NCI-H1930 (cell line): ENCODE measurements around the gene TSPAN32.

ENCODE experiments used
- DNase-seq, 2 experiments: peaks; one replicate each; lab custom pipeline; 2025; lab: John Stamatoyannopoulos, UW

TSPAN32 gene

GRCh38 chr11:2289350-2289749 lies 12.5 kb upstream of the TSPAN32 start:
- no peak for DNase-seq

GRCh38 chr11:2289859-2290258 lies 12.0 kb upstream of the TSPAN32 start:
- DNase-seq, result no peak

- DNase-seq, result no peak
Measured at GRCh38 chr11:2290351-2290841, 11.4 kb upstream of the TSPAN32 start.

- DNase-seq, result no peak
Measured at GRCh38 chr11:2293531-2293971, 8.3 kb upstream of the TSPAN32 start.

GRCh38 chr11:2293984-2294925 lies 7.6 kb upstream of the TSPAN32 start:
- DNase-seq, result no peak

GRCh38 chr11:2294926-2295290 lies 6.9 kb upstream of the TSPAN32 start:
- DNase-seq, result no peak

GRCh38 chr11:2295971-2296912 lies 5.6 kb upstream of the TSPAN32 start:
- DNase-seq, result no peak

- no peak for DNase-seq
Measured at GRCh38 chr11:2296913-2297622, 4.7 kb upstream of the TSPAN32 start.

- no peak for DNase-seq
Measured at GRCh38 chr11:2297623-2298030, 4.2 kb upstream of the TSPAN32 start.

- no peak for DNase-seq
Measured at GRCh38 chr11:2298131-2298794, 3.5 kb upstream of the TSPAN32 start.

GRCh38 chr11:2298795-2299761 lies 2.7 kb upstream of the TSPAN32 start:
- peak; percentile 21 to 39 for DNase-seq

- DNase-seq, result no peak
Measured at GRCh38 chr11:2299773-2300172, 2.0 kb upstream of the TSPAN32 start.

GRCh38 chr11:2300290-2300935 lies 1.4 kb upstream of the TSPAN32 start:
- DNase-seq, result no peak

GRCh38 chr11:2300936-2301630 lies 730 bp upstream of the TSPAN32 start:
- DNase-seq, result no peak

GRCh38 chr11:2302306-2302895 lies 588 bp downstream of the TSPAN32 start:
- DNase-seq, result no peak

GRCh38 chr11:2302896-2303626 lies 1.2 kb downstream of the TSPAN32 start:
- DNase-seq, result no peak

GRCh38 chr11:2303627-2304505 lies 2.1 kb downstream of the TSPAN32 start:
- DNase-seq, result no peak
